Liver (tissue), 3 donors: ENCODE measurements around the gene TRIM46.

Experiments used
- EGR1 ChIP-seq, 2 donors: IDR thresholded peaks; 2 replicates each; pipeline ENCODE4 v1.6.1; 2016 to 2018; ENCODE audit warnings: antibody characterized with exemption in 2 of 2, low read depth in 2 of 2
- FOXA2 ChIP-seq: IDR thresholded peaks from 2 replicates; pipeline ENCODE4 v1.6.1; 2016; ENCODE audit warnings: antibody characterized with exemption
- HNF4G ChIP-seq: IDR thresholded peaks from 2 replicates; pipeline ENCODE4 v1.6.1; 2016; ENCODE audit warnings: antibody characterized with exemption
- JUND ChIP-seq, 2 donors: IDR thresholded peaks; 2 replicates each; pipeline ENCODE4 v1.6.1; 2016; ENCODE audit warnings: antibody characterized with exemption in 2 of 2
- MAX ChIP-seq: IDR thresholded peaks from 2 replicates; pipeline ENCODE4 v1.6.1; 2016; ENCODE audit warnings: antibody characterized with exemption
- RAD21 ChIP-seq, 2 donors: IDR thresholded peaks; 2 replicates each; pipeline ENCODE4 v1.6.1; 2016; ENCODE audit warnings: antibody characterized with exemption in 2 of 2, mild to moderate bottlenecking in 2 of 2
- REST ChIP-seq: IDR thresholded peaks from 2 replicates; pipeline ENCODE4 v1.6.1; 2016; ENCODE audit warnings: antibody characterized with exemption, mild to moderate bottlenecking
- TAF1 ChIP-seq: conservative IDR thresholded peaks from 2 replicates; pipeline ENCODE4 v1.6.1; 2016; ENCODE audit warnings: antibody characterized with exemption, mild to moderate bottlenecking
- TF ChIP-seq, protein P1 (sequence below): fragments of 150-350 bp; IDR thresholded peaks from 2 replicates; pipeline ENCODE4 v1.5.1; 2017; ENCODE audit warnings: improper control_type of control experiment, low read depth, low read length; ENCODE audit not compliant: missing input control
- donor health status: healthy.
- donor health status: healthy.

DNA sequence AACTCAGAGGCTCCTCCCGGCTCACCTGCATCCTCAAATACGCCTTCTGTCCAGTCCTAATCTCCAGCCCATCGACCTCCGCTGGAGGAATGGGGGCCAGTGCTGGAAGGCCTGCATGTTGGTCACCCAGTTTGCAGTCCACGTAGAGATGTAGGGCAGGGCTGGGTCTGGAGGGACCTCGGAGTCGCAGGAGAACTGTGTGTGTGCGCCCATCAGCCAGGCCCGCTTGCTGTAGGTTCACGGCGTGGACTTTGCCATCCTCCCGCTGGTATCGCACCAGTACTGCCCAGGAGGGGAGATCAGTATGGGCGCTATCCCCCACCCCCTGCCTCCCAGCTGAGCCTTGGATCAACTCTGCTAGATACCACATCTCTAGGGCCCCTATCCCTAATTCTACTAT lies 31.4 kb downstream of the TRIM46 start:
- TF ChIP-seq, protein P1, sequence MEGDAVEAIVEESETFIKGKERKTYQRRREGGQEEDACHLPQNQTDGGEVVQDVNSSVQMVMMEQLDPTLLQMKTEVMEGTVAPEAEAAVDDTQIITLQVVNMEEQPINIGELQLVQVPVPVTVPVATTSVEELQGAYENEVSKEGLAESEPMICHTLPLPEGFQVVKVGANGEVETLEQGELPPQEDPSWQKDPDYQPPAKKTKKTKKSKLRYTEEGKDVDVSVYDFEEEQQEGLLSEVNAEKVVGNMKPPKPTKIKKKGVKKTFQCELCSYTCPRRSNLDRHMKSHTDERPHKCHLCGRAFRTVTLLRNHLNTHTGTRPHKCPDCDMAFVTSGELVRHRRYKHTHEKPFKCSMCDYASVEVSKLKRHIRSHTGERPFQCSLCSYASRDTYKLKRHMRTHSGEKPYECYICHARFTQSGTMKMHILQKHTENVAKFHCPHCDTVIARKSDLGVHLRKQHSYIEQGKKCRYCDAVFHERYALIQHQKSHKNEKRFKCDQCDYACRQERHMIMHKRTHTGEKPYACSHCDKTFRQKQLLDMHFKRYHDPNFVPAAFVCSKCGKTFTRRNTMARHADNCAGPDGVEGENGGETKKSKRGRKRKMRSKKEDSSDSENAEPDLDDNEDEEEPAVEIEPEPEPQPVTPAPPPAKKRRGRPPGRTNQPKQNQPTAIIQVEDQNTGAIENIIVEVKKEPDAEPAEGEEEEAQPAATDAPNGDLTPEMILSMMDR = no peak
- TF ChIP-seq JUND (IDR thresholded peaks at IDR 0.05) (no peak), RAD21 (IDR thresholded peaks at IDR 0.05) (no peak), REST (no peak), TAF1 (no peak), MAX (no peak), FOXA2 (no peak), HNF4G (no peak), EGR1 (IDR thresholded peaks at IDR 0.05; ENCODE audit: low read depth in 2 of 2) (no peak)
